Osteocyte (in vitro differentiated cells): ENCODE results near the gene CDH4. TPM values are rescaled to one million over a fixed set of nuclear protein-coding genes. Genes with fewer than 3 reads are reported as not detected.

Source experiments
- DNase-seq: peaks from one replicate; pipeline ENCODE4 v3.0.0; 2021; ENCODE audit warnings: mixed read lengths; ENCODE audit not compliant: unreplicated experiment; ENCODE audit errors: extremely low spot score
- H3K27ac Mint-ChIP-seq: one replicate; pipeline ENCODE4 v1.8.0; 2021; ENCODE audit warnings: mild to moderate bottlenecking, mixed read lengths; ENCODE audit not compliant: unreplicated experiment
- H3K27me3 Mint-ChIP-seq: one replicate; pipeline ENCODE4 v1.8.0; 2021; ENCODE audit warnings: mixed read lengths; ENCODE audit not compliant: unreplicated experiment
- H3K36me3 Mint-ChIP-seq: one replicate; pipeline ENCODE4 v1.8.0; 2021; ENCODE audit warnings: mixed read lengths; ENCODE audit not compliant: unreplicated experiment
- H3K4me1 Mint-ChIP-seq: one replicate; pipeline ENCODE4 v1.8.0; 2021; ENCODE audit warnings: mixed read lengths; ENCODE audit not compliant: unreplicated experiment
- H3K4me3 Mint-ChIP-seq: one replicate; pipeline ENCODE4 v1.8.0; 2021; ENCODE audit warnings: mild to moderate bottlenecking, moderate library complexity, mixed read lengths; ENCODE audit not compliant: unreplicated experiment
- H3K9me3 Mint-ChIP-seq: one replicate; pipeline ENCODE4 v1.8.0; 2021; ENCODE audit warnings: mixed read lengths; ENCODE audit not compliant: unreplicated experiment
- CTCF ChIP-seq: fragments of 200-600 bp; sonication (generic); IDR thresholded peaks from 2 replicates; pipeline ENCODE4 v1.5.0; 2021; ENCODE audit warnings: antibody characterized with exemption, mild to moderate bottlenecking, moderate library complexity
- total RNA-seq: library from RNA; stranded (reverse); gene quantifications from 2 replicates; pipeline ENCODE4 v1.2.1, GENCODE V29; 2021

CDH4 gene
- total RNA-seq, 1 donor from 2014 or later = 1.3 TPM

GRCh38 chr20:61856626-61857413 lies 604.8 kb downstream of the CDH4 start:
- H3K4me3 Mint-ChIP-seq = no peak overlapping the region
- no peaks in the 10 kb centered on the region for H3K27me3 Mint-ChIP-seq
- TF ChIP-seq CTCF = no peak
- H3K36me3 Mint-ChIP-seq = no peaks in the 10 kb centered on the region
- no peaks in the 10 kb centered on the region for H3K9me3 Mint-ChIP-seq
- H3K4me1 Mint-ChIP-seq = no peaks in the 10 kb centered on the region
- no peak for DNase-seq
- H3K27ac Mint-ChIP-seq = no peak overlapping the region

GRCh38 chr20:61857414-61857775 lies 605.3 kb downstream of the CDH4 start:
- Mint-ChIP-seq H3K36me3 (no peaks in the 10 kb centered on the region), H3K4me3 (no peak overlapping the region), H3K4me1 (no peaks in the 10 kb centered on the region), H3K27me3 (no peaks in the 10 kb centered on the region), H3K27ac (no peak overlapping the region), H3K9me3 (no peaks in the 10 kb centered on the region)
- no peak for TF ChIP-seq CTCF
- DNase-seq = no peak

GRCh38 chr20:61857884-61858283 lies 605.8 kb downstream of the CDH4 start:
- no peak for DNase-seq
- H3K27me3 Mint-ChIP-seq = no peaks in the 10 kb centered on the region
- no peaks in the 10 kb centered on the region for H3K9me3 Mint-ChIP-seq
- no peak overlapping the region for H3K27ac Mint-ChIP-seq
- no peak for TF ChIP-seq CTCF
- no peak overlapping the region for H3K4me3 Mint-ChIP-seq
- no peaks in the 10 kb centered on the region for H3K36me3 Mint-ChIP-seq
- no peaks in the 10 kb centered on the region for H3K4me1 Mint-ChIP-seq

- DNase-seq = no peak
- Mint-ChIP-seq H3K27ac (no peak overlapping the region), H3K27me3 (no peaks in the 10 kb centered on the region), H3K4me1 (no peaks in the 10 kb centered on the region), H3K9me3 (no peaks in the 10 kb centered on the region), H3K36me3 (no peaks in the 10 kb centered on the region), H3K4me3 (no peak overlapping the region)
- TF ChIP-seq CTCF = no peak
Measured at GRCh38 chr20:61859767-61860166, 607.7 kb downstream of the CDH4 start.

GRCh38 chr20:61860260-61860987 lies 608.4 kb downstream of the CDH4 start:
- H3K4me3 Mint-ChIP-seq = no peak overlapping the region
- no peaks in the 10 kb centered on the region for H3K9me3 Mint-ChIP-seq
- no peaks in the 10 kb centered on the region for H3K36me3 Mint-ChIP-seq
- H3K27me3 Mint-ChIP-seq = peaks cover 3% of the 10 kb centered on the region
- no peak overlapping the region for H3K27ac Mint-ChIP-seq
- no peak for DNase-seq
- TF ChIP-seq CTCF = no peak
- H3K4me1 Mint-ChIP-seq = no peaks in the 10 kb centered on the region
